HG03432 (cell line): ENCODE data around the gene AKAP10.
"Not testable (repeated sequence)": the region's sequence is repeated elsewhere in the genome, so short reads cannot be mapped to it uniquely, and the experiment has no call there.

ENCODE experiments used
- ATAC-seq: cut with Tn5 transposase; IDR thresholded peaks from one replicate; pipeline ENCODE4 v1.9.1; 2021; ENCODE audit warnings: mild to moderate bottlenecking, moderate library complexity; ENCODE audit not compliant: unreplicated experiment

Gene AKAP10, protein sequence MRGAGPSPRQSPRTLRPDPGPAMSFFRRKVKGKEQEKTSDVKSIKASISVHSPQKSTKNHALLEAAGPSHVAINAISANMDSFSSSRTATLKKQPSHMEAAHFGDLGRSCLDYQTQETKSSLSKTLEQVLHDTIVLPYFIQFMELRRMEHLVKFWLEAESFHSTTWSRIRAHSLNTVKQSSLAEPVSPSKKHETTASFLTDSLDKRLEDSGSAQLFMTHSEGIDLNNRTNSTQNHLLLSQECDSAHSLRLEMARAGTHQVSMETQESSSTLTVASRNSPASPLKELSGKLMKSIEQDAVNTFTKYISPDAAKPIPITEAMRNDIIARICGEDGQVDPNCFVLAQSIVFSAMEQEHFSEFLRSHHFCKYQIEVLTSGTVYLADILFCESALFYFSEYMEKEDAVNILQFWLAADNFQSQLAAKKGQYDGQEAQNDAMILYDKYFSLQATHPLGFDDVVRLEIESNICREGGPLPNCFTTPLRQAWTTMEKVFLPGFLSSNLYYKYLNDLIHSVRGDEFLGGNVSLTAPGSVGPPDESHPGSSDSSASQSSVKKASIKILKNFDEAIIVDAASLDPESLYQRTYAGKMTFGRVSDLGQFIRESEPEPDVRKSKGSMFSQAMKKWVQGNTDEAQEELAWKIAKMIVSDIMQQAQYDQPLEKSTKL

DNA sequence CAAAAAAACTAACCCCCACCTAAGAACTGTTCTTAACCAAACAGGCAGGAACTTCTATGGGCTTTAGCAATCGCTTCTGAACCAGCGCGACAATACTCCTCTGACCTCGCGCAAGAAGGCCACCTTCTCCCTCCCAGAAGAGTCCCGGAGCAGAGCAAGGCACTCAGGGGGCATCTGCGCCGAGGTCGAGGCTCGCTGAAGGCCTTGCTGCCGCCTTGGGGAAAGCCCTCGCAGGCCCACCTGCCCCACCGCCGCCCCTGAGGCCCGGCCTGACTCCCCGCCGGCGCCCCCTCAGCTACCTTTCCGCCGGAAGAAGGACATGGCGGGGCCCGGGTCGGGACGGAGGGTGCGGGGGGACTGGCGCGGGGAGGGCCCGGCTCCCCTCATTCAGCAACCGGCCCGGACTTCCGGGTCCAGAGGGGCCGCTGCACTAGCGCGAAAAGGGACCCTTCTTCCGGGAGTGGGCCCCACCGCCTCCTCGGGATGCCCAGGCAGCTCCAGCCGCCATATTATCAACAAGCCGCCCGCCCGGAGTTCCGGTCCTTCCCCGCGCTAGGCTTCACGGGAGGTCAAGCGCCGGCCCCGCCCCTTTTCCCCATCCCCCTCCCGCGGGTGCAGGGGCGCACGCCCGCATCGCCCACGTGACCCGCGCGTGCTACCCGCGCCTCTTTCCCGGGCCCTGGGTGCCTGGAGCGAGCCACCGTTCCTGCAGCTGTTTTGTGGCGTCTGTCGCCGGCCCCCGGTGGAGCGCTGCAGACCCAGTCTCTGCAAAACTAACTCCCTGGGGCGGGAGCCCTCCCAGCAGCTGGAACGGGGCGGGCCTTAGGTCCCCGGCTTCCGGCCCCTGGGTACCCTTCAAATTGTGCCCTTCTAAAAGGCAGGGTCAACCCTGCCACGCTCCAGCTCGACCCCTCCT is at the start of gene AKAP10:
AKAP10 (minus strand) TSS at position 536 of the 916 bp plus-strand sequence; CDS start at position 387, 149 bp downstream.
- peak; percentile 83 for ATAC-seq

DNA sequence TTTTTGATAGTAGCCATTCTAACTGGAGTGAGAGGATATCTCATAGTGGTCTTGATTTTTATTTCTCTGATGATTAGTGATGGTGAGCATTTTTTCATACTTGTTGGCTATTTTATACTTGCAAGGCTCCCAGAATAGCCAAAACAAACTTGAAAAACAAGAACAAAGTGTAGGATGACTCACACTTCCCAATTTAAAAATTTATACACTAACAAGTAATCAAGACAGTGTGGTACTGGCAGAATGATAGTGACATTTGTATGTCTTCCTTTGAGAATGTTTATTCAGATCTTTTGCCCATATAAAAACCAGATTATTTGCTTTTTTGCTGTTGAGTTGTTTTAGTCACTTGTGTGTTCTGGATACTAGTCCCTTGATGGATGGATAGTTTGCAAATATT is 49.3 kb upstream of the AKAP10 start:
- ATAC-seq, result no peak

- ATAC-seq, result no peak
Measured at GRCh38 chr17:20022701-20023100, 45.1 kb upstream of the AKAP10 start.

DNA sequence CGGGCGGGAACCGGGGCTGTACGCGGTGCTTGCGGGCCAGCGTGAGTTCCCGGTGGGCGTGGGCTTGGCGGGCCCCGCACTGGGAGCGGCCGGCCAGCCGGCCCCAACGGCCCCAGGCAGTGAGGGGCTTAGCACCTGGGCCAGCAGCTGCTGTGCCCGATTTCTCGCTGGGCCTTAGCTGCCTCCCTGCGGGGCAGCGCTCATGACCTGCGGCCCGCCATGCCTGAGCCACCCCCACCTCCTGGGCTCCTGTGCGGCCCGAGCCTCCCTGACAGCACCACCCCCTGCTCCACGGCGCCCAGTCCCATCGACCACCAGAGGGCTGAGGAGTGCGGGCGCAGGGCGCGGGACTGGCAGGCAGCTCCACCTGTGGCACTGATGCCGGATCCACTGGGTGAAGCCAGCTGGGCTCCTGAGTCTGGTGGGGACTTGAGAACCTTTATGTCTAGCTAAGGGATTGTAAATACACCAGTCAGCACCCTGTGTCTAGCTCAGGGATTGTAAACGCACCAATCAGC is 38.9 kb upstream of the AKAP10 start:
- ATAC-seq, result not testable (repeated sequence)

GRCh38 chr17:20012017-20012536 is 34.4 kb upstream of the AKAP10 start:
- ATAC-seq, result no peak

DNA sequence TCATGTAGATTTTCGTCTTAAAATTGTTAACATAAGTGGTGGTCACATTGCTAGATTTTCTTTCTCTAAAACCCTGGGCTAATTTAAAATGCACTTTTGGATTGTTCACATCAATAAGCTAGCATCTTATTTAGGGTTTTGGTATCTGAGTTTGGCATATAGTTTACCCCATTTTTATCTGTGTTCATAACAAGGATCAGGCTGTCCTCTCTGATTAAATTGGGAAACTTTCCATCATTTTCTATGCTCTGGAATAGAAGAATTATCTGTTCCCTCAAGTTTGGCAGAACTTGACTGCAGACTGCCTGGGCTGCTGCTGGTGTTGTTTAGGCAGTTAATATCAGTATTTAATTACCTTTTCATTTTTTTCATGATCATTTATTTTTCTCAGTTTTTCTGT is 33.3 kb upstream of the AKAP10 start:
- ATAC-seq, result no peak

- ATAC-seq, result no peak
Measured at GRCh38 chr17:20010099-20010863, 32.7 kb upstream of the AKAP10 start.

DNA sequence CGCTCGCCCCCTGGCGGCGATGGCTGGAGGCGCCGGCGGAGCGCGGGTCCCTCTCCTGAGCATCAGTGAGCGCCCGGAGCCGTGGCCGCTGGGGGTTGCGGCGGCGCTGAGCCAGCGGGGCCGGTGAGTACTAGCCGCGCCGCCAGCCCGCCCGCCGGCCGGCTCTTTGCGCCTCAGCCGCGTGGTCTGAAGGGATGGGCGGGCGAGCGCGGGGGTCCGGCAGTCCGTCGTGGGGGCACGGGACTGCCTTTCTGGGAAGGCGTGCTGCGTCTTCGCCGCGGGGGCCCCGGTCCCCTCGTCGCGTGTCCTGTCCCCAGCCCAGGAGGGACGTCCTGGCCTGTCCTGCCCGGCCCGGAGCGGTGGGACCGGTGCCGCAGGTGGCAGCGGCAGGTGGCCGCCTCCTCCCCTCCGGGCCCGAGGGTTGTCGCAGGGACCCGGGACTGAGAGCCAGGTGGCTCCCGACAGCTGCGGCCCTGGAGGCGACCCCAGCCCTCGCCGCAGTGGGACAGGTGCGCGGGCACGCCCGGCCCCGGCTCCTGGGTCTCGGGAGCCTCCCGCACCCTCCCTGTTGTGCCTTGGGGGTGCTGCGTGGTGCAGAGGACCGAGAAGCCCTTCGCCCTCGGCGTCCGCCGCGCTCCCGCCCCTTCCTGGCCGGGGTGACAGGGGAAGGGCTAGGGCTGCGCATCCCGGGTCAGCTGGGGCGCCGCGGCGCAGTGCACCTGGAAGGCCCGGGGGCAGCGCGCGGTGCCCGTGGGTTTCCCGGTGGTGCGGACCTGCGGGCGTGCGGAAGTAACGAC is 31.9 kb upstream of the AKAP10 start, which contains the start of gene SPECC1:
SPECC1 (plus strand) TSS at position 58 of the 797 bp plus-strand sequence. CDS start 87,293 bp downstream, outside the sequence.
- peak; percentile 95 for ATAC-seq

GRCh38 chr17:20009052-20009301 is 31.3 kb upstream of the AKAP10 start:
- no peak for ATAC-seq

- peak; percentile 31 for ATAC-seq
Measured at GRCh38 chr17:20008242-20009051, 30.8 kb upstream of the AKAP10 start.

- no peak for ATAC-seq
Measured at GRCh38 chr17:19996502-19996901, 18.9 kb upstream of the AKAP10 start.

GRCh38 chr17:19996086-19996485 is 18.5 kb upstream of the AKAP10 start:
- no peak for ATAC-seq

GRCh38 chr17:19992803-19993713 is 15.4 kb upstream of the AKAP10 start:
- ATAC-seq, result peak; percentile 87

- ATAC-seq, result no peak
Measured at GRCh38 chr17:19991252-19991885, 13.7 kb upstream of the AKAP10 start.

DNA sequence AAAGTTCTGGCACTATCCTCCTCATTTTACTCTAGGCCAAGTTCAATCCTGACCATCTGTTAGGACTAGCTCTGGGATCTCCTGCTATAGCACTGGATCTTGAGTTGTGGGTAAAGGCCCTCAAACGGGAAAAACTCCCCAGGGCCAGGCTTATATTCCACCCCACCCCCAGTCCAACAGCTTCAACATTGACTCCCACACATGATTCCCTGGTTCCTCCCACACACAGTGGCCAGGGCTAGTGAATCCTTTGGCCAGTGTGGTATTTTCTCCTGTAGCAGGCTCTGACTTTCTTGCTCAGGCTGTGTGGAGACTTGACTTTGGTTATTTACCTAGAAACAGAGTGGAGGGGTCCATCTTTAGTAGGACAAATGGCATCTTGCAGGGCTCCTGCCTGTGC is 10.3 kb upstream of the AKAP10 start:
- ATAC-seq, result no peak

GRCh38 chr17:19986941-19987861 is 9.6 kb upstream of the AKAP10 start:
- no peak for ATAC-seq
